Measurements from ENCODE around the gene CDC42EP3.

DNA sequence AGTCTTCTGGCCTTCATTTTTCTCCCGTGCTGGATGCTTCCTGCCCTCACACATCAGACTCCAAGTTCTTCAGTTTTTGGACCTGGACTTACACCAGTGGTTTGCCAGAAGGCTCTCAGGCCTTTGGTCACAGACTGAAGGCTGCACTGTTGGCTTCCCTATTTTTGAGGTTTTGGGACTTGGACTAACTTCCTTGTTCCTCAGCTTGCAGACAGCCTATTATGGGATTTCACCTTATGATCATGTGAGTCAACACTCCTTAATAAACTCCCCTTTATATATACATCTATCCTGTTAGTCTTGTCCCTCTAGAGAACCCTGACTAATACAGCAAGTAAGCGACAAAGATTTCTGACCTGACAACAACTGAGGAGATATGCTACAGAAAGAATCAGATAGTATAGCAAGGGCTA, 7.2 kb downstream of the CDC42EP3 start:
- no peak for TF ChIP-seq ATF2 (CRISPR knock-in tag; IDR thresholded peaks at IDR 0.05; ENCODE audit: borderline replicate concordance, low read depth)
- TF ChIP-seq IRF2 (CRISPR knock-in tag; IDR thresholded peaks at IDR 0.05; ENCODE audit: borderline replicate concordance, low read depth), result no peak
- no peak for TF ChIP-seq ETV6 (CRISPR knock-in tag; IDR thresholded peaks at IDR 0.05)
- TF ChIP-seq AR (CRISPR knock-in tag; IDR thresholded peaks at IDR 0.05), result no peak
- no peak for TF ChIP-seq E2F5 (CRISPR knock-in tag; IDR thresholded peaks at IDR 0.05)
- TF ChIP-seq CREB1 (CRISPR knock-in tag; IDR thresholded peaks at IDR 0.05), result no peak
- no peak for TF ChIP-seq CTCF (IDR thresholded peaks at IDR 0.05)
- TF ChIP-seq GABPB1 (CRISPR knock-in tag; IDR thresholded peaks at IDR 0.05), result no peak
- TF ChIP-seq USF1 (CRISPR knock-in tag; IDR thresholded peaks at IDR 0.05), result no peak
- no peak for TF ChIP-seq GRHL2 (CRISPR knock-in tag; IDR thresholded peaks at IDR 0.05; ENCODE audit: insufficient replicate concordance, severe bottlenecking)
- no peak for TF ChIP-seq ZNF317 (CRISPR knock-in tag; IDR thresholded peaks at IDR 0.05; ENCODE audit: borderline replicate concordance, low read depth)
- TF ChIP-seq, protein P1, sequence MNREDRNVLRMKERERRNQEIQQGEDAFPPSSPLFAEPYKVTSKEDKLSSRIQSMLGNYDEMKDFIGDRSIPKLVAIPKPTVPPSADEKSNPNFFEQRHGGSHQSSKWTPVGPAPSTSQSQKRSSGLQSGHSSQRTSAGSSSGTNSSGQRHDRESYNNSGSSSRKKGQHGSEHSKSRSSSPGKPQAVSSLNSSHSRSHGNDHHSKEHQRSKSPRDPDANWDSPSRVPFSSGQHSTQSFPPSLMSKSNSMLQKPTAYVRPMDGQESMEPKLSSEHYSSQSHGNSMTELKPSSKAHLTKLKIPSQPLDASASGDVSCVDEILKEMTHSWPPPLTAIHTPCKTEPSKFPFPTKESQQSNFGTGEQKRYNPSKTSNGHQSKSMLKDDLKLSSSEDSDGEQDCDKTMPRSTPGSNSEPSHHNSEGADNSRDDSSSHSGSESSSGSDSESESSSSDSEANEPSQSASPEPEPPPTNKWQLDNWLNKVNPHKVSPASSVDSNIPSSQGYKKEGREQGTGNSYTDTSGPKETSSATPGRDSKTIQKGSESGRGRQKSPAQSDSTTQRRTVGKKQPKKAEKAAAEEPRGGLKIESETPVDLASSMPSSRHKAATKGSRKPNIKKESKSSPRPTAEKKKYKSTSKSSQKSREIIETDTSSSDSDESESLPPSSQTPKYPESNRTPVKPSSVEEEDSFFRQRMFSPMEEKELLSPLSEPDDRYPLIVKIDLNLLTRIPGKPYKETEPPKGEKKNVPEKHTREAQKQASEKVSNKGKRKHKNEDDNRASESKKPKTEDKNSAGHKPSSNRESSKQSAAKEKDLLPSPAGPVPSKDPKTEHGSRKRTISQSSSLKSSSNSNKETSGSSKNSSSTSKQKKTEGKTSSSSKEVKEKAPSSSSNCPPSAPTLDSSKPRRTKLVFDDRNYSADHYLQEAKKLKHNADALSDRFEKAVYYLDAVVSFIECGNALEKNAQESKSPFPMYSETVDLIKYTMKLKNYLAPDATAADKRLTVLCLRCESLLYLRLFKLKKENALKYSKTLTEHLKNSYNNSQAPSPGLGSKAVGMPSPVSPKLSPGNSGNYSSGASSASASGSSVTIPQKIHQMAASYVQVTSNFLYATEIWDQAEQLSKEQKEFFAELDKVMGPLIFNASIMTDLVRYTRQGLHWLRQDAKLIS (CRISPR knock-in tag; IDR thresholded peaks at IDR 0.05; ENCODE audit: borderline replicate concordance), result no peak
